HL-60 (cell line): ENCODE results near the gene SELP.

Experiments
- DNase-seq, 2 experiments: peaks; one replicate each; pipeline ENCODE4 v3.0.0-alpha.2; 2010 to 2020; ENCODE audit warnings: low read depth in 1 of 2, low spot score in 1 of 2
- H3K27ac ChIP-seq: fragments of 250-450 bp; sonication (Bioruptor Pico); replicated peaks from 2 replicates; pipeline ENCODE4 v1.5.1; 2020; ENCODE audit warnings: mild to moderate bottlenecking, moderate library complexity
- H3K27me3 ChIP-seq: fragments of 250-450 bp; sonication (Bioruptor Pico); 2 replicates; pipeline ENCODE4 v1.5.1; 2021; ENCODE audit warnings: mild to moderate bottlenecking, moderate library complexity; ENCODE audit not compliant: insufficient read depth, poor library complexity, severe bottlenecking
- H3K4me3 ChIP-seq: replicated peaks from 2 replicates; pipeline ENCODE4 v1.5.1; 2011; ENCODE audit warnings: mild to moderate bottlenecking, control low read depth, low read length; ENCODE audit not compliant: insufficient read depth
- GABPA ChIP-seq: IDR thresholded peaks from 2 replicates; pipeline ENCODE4 v1.6.1; 2012; ENCODE audit warnings: low read depth
- POLR2AphosphoS5 ChIP-seq: IDR thresholded peaks from 2 replicates; pipeline ENCODE4 v1.6.1; 2012; ENCODE audit warnings: low read depth
- SPI1 ChIP-seq: IDR thresholded peaks from 2 replicates; pipeline ENCODE4 v1.6.1; 2012; ENCODE audit warnings: low read depth, mild to moderate bottlenecking, borderline replicate concordance
- TF ChIP-seq, protein P1 (sequence below): IDR thresholded peaks from one replicate; pipeline ENCODE4 v1.5.1; 2011; ENCODE audit warnings: low read length, control low read depth, inconsistent platforms; ENCODE audit not compliant: insufficient read depth
- TF ChIP-seq, protein P2 (sequence below): IDR thresholded peaks from 2 replicates; pipeline ENCODE4 v1.6.1; 2012; ENCODE audit warnings: low read depth; ENCODE audit not compliant: insufficient replicate concordance

Gene SELP

DNA sequence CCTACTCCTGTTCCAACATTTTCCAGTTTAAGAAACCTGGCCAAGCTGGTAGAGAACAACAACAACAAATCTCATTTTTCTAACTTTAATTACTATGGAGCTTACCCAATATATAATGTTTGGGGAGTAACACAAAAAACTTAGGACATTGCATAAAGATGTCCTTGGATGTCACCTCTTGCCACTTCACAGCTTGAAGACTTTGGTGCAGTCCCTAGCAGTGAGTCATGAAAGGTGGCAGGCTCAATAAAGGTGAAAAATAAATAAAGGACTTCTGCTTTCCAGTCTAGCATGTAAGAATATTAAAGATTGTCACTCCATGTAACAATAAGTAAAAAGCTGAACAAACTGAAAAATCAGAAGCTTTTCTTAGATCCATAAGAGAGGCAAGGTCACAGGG is 17.6 kb upstream of the SELP start:
- H3K27me3 ChIP-seq: no peaks in the 10 kb centered on the region
- DNase-seq: no peak
- TF ChIP-seq, protein P1, sequence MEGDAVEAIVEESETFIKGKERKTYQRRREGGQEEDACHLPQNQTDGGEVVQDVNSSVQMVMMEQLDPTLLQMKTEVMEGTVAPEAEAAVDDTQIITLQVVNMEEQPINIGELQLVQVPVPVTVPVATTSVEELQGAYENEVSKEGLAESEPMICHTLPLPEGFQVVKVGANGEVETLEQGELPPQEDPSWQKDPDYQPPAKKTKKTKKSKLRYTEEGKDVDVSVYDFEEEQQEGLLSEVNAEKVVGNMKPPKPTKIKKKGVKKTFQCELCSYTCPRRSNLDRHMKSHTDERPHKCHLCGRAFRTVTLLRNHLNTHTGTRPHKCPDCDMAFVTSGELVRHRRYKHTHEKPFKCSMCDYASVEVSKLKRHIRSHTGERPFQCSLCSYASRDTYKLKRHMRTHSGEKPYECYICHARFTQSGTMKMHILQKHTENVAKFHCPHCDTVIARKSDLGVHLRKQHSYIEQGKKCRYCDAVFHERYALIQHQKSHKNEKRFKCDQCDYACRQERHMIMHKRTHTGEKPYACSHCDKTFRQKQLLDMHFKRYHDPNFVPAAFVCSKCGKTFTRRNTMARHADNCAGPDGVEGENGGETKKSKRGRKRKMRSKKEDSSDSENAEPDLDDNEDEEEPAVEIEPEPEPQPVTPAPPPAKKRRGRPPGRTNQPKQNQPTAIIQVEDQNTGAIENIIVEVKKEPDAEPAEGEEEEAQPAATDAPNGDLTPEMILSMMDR: no peak
- TF ChIP-seq GABPA (no peak), SPI1 (no peak), POLR2AphosphoS5 (no peak)
- TF ChIP-seq, protein P2, sequence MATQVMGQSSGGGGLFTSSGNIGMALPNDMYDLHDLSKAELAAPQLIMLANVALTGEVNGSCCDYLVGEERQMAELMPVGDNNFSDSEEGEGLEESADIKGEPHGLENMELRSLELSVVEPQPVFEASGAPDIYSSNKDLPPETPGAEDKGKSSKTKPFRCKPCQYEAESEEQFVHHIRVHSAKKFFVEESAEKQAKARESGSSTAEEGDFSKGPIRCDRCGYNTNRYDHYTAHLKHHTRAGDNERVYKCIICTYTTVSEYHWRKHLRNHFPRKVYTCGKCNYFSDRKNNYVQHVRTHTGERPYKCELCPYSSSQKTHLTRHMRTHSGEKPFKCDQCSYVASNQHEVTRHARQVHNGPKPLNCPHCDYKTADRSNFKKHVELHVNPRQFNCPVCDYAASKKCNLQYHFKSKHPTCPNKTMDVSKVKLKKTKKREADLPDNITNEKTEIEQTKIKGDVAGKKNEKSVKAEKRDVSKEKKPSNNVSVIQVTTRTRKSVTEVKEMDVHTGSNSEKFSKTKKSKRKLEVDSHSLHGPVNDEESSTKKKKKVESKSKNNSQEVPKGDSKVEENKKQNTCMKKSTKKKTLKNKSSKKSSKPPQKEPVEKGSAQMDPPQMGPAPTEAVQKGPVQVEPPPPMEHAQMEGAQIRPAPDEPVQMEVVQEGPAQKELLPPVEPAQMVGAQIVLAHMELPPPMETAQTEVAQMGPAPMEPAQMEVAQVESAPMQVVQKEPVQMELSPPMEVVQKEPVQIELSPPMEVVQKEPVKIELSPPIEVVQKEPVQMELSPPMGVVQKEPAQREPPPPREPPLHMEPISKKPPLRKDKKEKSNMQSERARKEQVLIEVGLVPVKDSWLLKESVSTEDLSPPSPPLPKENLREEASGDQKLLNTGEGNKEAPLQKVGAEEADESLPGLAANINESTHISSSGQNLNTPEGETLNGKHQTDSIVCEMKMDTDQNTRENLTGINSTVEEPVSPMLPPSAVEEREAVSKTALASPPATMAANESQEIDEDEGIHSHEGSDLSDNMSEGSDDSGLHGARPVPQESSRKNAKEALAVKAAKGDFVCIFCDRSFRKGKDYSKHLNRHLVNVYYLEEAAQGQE: no peak

DNA sequence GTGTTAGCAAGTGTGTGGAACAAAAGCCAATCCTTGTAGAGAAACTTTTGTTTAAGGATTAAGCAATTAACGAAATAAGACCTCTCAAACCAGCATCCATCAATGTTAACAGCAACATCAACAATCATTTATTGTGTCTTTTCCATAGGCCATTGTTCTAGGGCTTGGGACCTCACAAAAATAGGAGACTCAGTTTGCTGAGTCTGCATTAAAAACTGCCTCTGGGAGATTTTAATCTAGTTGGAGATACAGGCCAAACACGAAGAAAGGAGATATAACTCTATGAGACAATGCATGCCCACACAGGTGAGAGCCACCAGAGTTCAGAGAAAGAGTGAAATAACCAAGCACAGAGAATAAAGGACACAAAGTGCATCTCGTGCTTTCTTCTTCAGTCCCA is 14.4 kb upstream of the SELP start:
- no peak overlapping the region for H3K4me3 ChIP-seq
- TF ChIP-seq GABPA: no peak
- TF ChIP-seq POLR2AphosphoS5: no peak
- no peak for DNase-seq

More for the DNA sequence above, 17.6 kb upstream of the SELP start:
- Histone ChIP-seq H3K4me3 (no peak overlapping the region), H3K27ac (no peak overlapping the region)

GRCh38 chr1:169634877-169635276 is 5.0 kb upstream of the SELP start:
- no peak for DNase-seq
- TF ChIP-seq SPI1: no peak
- TF ChIP-seq POLR2AphosphoS5: no peak
- TF ChIP-seq, protein P2: no peak
- TF ChIP-seq GABPA: no peak
- TF ChIP-seq, protein P1: no peak
- no peak overlapping the region for H3K4me3 ChIP-seq
- H3K27me3 ChIP-seq: no peaks in the 10 kb centered on the region
- H3K27ac ChIP-seq: no peak overlapping the region

More for the DNA sequence above, 14.4 kb upstream of the SELP start:
- Histone ChIP-seq H3K27me3 (no peaks in the 10 kb centered on the region), H3K27ac (no peak overlapping the region)

DNA sequence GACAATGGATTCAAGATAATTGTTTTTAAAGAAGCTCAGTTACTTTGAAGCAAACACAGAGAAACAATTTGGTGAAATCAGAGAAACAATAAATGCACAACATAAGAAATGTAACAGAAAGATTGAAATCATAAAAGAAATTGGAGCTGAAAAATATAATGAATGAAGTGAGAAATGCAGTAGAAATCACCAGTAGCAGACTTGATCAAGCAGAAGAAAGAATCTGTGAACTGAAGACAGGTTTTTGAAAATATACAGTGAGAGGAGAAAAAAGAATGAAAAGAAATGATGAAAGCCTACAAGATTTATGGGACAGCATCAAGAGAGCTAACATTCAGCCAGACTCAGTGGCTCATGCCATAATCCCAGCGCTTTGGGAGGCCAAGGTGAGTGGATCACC is 4.2 kb upstream of the SELP start:
- TF ChIP-seq POLR2AphosphoS5 (no peak), SPI1 (no peak), GABPA (no peak)
- TF ChIP-seq, protein P1: no peak
- TF ChIP-seq, protein P2: no peak
- no peak for DNase-seq
- H3K27ac ChIP-seq: no peak overlapping the region
- no peak overlapping the region for H3K4me3 ChIP-seq
- H3K27me3 ChIP-seq: no peaks in the 10 kb centered on the region
